Stimulated activated CD4-positive, alpha-beta T cell treated with anti-CD3 and anti-CD28 coated beads, Interleukin-1b, Interleukin-23, amount 100 ng/mL, for 24 hours (primary cell): ENCODE results near the gene CBARP.
"Not testable (repeated sequence)": the region's sequence is repeated elsewhere in the genome, so short reads cannot be mapped to it uniquely, and the experiment has no call there.

Experiments used
- DNase-seq, 4 experiments: peaks; one replicate each; pipeline ENCODE4 v3.0.0-alpha.2; 2020; ENCODE audit warnings: low read depth in 4 of 4, low spot score in 1 of 4

Gene CBARP

GRCh38 chr19:1213391-1214286, 24.2 kb downstream of the CBARP start:
- no peak for DNase-seq

- DNase-seq: no peak
Measured at GRCh38 chr19:1211494-1212234, 26.1 kb downstream of the CBARP start.

DNA sequence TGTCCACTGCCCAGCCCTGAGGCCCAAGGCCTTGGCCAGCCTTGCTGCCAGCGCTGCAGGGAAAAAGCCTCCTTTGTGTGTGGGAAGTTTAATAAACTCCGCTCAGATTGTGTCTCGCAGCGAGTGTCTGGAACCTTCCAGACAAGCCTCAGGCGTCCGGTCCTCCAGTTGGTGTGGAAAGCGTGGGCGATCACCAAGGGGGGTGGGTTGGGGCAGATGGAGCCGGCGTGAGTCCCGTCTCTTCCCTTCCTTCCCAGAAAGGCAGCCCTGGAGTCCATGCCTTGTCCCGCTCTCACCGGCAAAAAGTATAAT, 27.6 kb downstream of the CBARP start:
- no peak for DNase-seq

DNA sequence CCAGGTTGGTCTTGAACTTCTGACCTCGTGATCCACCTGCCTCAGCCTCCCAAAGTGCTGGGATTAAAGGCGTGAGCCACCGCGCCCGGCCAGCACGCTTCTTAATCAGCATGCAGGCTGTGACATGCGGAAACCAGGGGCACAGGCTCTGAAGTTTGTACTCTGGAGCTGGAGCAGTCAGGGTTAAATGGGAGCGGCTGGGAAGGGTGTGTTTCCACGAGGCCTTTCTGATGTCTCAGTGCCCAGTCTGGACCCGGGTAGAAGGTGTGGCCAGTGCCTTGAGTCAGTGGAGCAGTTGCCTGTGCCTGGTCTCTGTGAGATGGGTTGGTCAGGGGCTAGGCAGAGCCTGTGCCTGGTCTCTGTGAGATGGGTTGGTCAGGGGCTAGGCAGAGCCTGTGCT, 29.0 kb downstream of the CBARP start:
- DNase-seq: not testable (repeated sequence)

- no peak for DNase-seq
Measured at GRCh38 chr19:1206864-1207450, 30.8 kb downstream of the CBARP start.

DNA sequence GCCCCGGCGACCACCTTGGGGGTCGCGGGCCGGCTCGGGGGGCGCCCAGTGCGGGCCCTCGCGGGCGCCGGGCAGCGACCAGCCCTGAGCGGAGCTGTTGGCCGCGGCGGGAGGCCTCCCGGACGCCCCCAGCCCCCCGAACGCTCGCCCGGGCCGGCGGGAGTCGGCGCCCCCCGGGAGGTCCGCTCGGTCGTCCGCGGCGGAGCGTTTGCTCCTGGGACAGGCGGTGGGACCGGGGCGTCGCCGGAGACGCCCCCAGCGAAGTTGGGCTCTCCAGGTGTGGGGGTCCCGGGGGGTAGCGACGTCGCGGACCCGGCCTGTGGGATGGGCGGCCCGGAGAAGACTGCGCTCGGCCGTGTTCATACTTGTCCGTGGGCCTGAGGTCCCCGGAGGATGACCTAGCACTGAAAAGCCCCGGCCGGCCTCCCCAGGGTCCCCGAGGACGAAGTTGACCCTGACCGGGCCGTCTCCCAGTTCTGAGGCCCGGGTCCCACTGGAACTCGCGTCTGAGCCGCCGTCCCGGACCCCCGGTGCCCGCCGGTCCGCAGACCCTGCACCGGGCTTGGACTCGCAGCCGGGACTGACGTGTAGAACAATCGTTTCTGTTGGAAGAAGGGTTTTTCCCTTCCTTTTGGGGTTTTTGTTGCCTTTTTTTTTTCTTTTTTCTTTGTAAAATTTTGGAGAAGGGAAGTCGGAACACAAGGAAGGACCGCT, 31.5 kb downstream of the CBARP start:
- DNase-seq: no peak

DNA sequence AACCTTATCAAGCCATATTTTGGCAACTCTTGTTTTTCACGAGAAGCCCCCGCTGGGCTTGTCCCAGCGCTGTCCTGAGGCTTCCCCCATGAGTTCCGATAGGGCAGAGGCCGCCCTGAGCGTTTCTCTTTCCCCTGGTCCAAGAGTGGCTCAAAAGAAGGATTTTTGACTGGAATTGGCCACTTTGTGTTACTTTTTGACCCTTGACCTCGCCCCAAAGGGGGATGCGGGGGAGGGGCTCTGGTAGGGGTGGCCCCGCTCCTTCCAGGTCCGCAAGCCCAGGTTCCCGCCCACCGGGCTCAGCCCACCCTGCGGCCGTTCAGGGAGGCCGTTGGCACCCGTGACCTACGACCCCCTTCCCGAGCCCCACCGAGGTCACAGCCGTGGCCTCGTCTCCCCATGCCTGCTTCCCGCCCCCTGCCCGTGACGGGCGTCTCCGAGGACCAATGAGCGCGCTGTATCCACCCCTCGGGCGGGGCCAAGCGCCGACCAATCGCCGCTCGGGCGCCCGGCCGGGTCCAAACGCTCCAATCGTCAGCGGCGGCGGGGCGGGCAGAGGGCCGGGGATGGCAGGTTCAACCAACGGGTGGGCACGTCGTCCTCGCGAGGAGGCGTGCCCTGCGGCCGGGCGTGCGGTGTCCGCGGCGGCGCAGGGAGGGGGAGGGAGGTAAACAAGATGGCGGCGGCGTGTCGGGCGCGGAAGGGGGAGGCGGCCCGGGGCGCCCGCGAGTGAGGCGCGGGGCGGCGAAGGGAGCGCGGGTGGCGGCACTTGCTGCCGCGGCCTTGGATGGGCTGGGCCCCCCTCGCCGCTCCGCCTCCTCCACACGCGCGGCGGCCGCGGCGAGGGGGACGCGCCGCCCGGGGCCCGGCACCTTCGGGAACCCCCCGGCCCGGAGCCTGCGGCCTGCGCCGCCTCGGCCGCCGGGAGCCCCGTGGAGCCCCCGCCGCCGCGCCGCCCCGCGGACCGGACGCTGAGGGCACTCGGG, 32.4 kb downstream of the CBARP start, which contains the start of gene STK11:
Gene STK11 (plus strand): TSS at position 665 of the 986 bp plus-strand sequence. CDS start 1,136 bp downstream, outside the sequence.
- peak; percentile 98 to 99 (median 99) for DNase-seq

GRCh38 chr19:1200614-1201013, 37.2 kb downstream of the CBARP start:
- not testable (repeated sequence) for DNase-seq

DNA sequence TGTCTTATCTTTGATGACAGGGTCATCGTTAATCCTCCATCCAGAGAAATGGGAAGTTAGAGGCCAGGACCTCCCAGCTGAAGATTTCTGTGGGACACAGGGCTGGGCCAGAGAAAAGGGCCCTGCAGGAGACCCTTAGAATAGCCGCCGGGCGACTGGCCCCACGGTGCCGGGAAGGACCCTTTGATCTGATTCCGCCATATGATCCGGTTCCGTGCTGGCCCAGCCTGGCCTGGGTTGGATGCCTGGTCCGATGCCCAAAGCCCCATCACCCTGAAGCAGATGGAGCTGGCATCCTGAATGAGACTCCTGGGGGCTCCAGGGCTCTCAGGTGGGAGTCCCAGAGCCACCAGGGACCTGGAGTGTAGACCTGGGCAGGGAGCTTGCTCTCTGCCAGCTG, 38.3 kb downstream of the CBARP start:
- no peak for DNase-seq

DNA sequence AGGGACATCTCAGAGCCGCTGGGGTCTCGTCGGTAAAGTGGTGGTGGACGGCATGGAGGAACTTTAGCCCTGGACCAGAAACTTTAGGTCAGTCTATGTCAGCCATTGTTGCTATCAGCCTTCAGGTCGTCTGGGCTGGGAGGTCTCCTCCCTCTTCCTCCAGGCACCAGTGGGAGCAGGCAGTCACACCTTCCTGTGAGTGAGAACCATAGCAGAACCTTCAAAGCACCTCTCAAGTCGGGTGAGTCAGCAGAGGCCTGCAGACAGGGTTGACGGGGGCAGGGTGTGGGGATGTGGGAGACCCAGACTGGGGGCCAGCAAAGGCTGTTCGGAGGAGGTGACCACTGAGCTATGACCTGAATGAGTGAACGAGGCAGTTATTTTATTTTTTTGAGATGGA, 48.4 kb downstream of the CBARP start:
- peak in 2 of 4 experiments; percentile 49 to 50 for DNase-seq

- DNase-seq: no peak
Measured at GRCh38 chr19:1183543-1184172, 54.1 kb downstream of the CBARP start.

DNA sequence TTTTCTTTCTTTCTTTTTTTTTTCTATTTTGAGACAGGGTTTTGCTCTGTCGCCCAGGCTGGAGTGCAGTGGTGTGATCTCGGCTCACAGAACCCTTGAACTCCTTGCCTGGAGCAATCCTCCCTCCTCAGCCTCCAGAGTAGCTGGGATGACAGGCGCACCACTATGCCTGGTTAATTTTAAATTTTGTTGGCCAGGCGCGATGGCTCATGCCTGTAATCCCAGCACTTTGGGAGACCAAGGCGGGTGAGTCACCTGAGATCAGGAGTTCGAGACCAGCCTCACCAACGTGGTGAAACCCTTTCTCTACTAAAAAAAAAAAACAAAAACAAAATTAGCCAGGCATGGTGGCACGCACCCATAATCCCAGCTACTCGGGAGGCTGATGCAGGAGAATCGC, 55.1 kb downstream of the CBARP start:
- DNase-seq: no peak

- no peak for DNase-seq
Measured at GRCh38 chr19:1182068-1182467, 55.7 kb downstream of the CBARP start.

DNA sequence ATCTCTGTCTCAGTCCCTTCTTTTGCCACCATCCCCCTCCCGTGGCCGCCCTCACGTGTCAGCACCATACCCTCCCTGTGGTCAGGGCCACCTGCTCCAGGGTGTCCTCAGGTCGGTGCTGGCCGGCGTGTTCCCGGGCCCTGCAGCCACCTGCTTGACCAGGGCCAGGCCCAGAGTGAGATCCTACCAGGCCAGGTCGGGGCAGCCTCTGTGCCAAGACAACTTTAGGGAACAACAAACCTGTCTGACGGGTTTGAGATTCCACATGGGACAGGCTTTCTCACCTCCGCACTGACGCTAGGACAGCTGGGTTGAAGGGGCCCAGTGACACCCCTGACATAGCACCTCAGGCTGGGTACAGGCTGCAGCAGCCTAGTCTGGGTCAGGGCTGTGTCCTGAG, 56.2 kb downstream of the CBARP start:
- no peak for DNase-seq
